WERI-Rb-1 (cell line): Measurements from ENCODE around the gene TMEM184C.

Source experiments
- DNase-seq: peaks from one replicate; pipeline ENCODE4 v3.0.0-alpha.2; 2020
- H3K27ac ChIP-seq: fragments of 250-450 bp; sonication (Bioruptor Pico); 2 replicates; pipeline ENCODE4 v1.5.1; 2020; ENCODE audit warnings: mild to moderate bottlenecking, moderate library complexity
- H3K27me3 ChIP-seq: fragments of 250-450 bp; sonication (Bioruptor Pico); 2 replicates; pipeline ENCODE4 v1.5.1; 2021; ENCODE audit warnings: mild to moderate bottlenecking, low read depth, moderate library complexity; ENCODE audit not compliant: insufficient read depth, severe bottlenecking
- H3K36me3 ChIP-seq: fragments of 250-450 bp; sonication (Bioruptor Pico); 2 replicates; pipeline ENCODE4 v1.5.1; 2020; ENCODE audit warnings: mild to moderate bottlenecking, moderate library complexity
- H3K4me3 ChIP-seq: 2 replicates; pipeline ENCODE4 v1.5.1; 2011; ENCODE audit warnings: low read depth, mild to moderate bottlenecking, control low read depth, low read length
- H3K9me3 ChIP-seq: fragments of 250-450 bp; sonication (Bioruptor Pico); 2 replicates; pipeline ENCODE4 v1.5.1; 2021; ENCODE audit warnings: mild to moderate bottlenecking, moderate library complexity; ENCODE audit not compliant: severe bottlenecking
- TF ChIP-seq, protein P1 (sequence below): IDR thresholded peaks from 2 replicates; pipeline ENCODE4 v1.5.1; 2011; ENCODE audit warnings: low read depth, mild to moderate bottlenecking, control low read depth, inconsistent platforms, low read length

Gene TMEM184C

DNA sequence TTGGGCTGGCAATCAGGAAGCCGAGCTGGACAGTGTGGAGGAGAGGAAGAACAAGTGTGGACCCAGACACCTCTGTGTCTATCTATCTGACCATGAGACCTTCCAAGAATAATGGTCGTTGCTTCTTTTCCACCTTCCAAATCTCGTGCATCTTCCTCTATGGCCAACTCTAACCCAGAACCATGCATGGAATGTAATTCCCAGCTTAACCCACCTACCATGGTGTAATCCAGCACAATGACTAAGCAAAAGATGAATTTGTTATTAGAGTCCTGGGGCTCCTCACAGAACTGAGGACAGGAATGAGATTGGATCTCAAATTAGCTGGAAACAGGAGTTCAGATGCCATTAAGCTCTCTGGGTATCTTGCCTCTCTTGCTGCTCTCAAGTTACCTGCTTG, 17.4 kb upstream of the TMEM184C start:
- no peak for DNase-seq
- Histone ChIP-seq H3K36me3 (no peaks in the 10 kb centered on the region), H3K4me3 (no peak overlapping the region), H3K27me3 (no peaks in the 10 kb centered on the region), H3K27ac (no peak overlapping the region), H3K9me3 (no peaks in the 10 kb centered on the region)
- TF ChIP-seq, protein P1, sequence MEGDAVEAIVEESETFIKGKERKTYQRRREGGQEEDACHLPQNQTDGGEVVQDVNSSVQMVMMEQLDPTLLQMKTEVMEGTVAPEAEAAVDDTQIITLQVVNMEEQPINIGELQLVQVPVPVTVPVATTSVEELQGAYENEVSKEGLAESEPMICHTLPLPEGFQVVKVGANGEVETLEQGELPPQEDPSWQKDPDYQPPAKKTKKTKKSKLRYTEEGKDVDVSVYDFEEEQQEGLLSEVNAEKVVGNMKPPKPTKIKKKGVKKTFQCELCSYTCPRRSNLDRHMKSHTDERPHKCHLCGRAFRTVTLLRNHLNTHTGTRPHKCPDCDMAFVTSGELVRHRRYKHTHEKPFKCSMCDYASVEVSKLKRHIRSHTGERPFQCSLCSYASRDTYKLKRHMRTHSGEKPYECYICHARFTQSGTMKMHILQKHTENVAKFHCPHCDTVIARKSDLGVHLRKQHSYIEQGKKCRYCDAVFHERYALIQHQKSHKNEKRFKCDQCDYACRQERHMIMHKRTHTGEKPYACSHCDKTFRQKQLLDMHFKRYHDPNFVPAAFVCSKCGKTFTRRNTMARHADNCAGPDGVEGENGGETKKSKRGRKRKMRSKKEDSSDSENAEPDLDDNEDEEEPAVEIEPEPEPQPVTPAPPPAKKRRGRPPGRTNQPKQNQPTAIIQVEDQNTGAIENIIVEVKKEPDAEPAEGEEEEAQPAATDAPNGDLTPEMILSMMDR = no peak

DNA sequence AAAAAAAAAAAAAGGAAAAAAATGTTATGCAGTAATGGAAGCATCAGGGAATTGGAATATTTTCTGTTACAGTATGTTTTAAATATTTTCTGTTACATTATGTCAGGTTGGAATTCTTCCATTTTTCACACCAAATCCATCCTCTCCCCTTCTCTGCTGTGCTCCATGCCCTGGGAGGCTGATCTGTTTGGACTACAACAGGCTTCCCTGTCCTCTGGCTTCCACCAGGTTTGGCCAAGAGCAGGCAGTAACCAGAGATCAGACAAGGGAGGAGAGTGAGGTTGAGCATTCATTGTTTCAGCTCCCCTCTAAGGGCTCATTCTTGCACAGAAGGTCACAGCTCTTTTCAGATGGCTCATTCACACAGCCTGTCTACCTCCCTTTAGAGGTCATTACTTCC, 11.7 kb upstream of the TMEM184C start:
- no peak overlapping the region for H3K27ac ChIP-seq
- H3K36me3 ChIP-seq = no peaks in the 10 kb centered on the region
- H3K4me3 ChIP-seq = no peak overlapping the region
- TF ChIP-seq, protein P1 = no peak
- H3K27me3 ChIP-seq = no peaks in the 10 kb centered on the region
- H3K9me3 ChIP-seq = no peaks in the 10 kb centered on the region
- no peak for DNase-seq

DNA sequence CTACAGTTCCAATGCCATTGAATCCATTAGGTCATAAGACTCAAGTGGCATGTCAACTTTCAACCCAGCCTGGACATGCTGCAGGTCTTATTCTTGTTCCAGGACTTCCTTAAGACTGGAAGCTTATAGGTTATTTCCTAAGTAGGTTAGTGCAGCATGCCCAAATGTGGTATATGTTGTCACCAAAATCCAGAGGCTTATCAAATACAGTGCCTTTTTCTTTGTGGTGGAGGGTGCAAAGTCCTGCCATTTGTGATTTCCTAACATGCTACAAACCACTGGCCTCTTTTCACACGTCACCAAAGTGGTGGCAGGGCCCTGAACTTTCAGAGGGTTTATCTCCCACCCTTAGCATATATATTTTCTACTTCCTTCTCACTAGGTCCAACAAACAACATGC, 9.7 kb upstream of the TMEM184C start:
- TF ChIP-seq, protein P1 = no peak
- Histone ChIP-seq H3K27me3 (no peaks in the 10 kb centered on the region), H3K36me3 (no peaks in the 10 kb centered on the region), H3K27ac (no peak overlapping the region), H3K9me3 (no peaks in the 10 kb centered on the region), H3K4me3 (no peak overlapping the region)
- no peak for DNase-seq

DNA sequence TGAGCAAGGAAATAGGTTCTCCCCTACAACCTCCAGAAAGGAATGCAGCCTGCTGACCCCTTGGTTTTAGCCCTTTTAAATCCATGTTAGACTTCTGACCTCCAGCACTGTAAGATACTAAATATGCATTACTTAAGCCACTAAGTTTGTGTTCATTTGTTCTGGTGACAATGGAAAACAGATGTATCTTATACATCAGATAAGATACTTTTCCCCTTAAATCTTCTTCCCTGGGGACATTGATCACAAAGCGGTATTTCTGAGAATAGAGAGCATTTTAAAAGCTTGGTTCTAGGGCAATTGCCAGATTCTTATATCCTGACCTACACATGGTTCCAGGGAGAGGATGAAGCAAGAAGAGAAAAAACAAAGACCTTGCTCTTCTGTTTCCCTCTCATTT, 6.5 kb upstream of the TMEM184C start:
- TF ChIP-seq, protein P1 = no peak
- Histone ChIP-seq H3K27ac (no peak overlapping the region), H3K36me3 (no peaks in the 10 kb centered on the region), H3K4me3 (no peak overlapping the region), H3K9me3 (no peaks in the 10 kb centered on the region), H3K27me3 (no peaks in the 10 kb centered on the region)
- DNase-seq = no peak

DNA sequence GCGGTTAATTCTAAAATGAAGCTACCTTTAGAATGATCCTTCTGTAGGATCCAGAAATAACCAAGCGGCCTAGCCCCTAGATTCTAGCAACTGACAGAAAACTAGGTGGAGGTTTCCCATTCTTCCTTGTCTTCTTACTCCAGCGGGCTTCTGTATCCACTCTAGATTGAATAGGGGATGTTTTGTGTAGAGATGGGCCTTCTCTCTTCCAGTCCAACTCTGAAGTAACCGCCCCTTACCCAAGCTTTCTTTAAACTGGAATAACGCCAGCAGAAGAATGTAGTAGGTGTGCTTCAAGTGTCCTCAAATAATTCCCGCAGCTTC, 386 bp upstream of the TMEM184C start:
- Histone ChIP-seq H3K9me3 (no peaks in the 10 kb centered on the region), H3K4me3 (peak overlapping the region; percentile 82), H3K27me3 (no peaks in the 10 kb centered on the region), H3K36me3 (peaks cover 22% of the 10 kb centered on the region), H3K27ac (no peak overlapping the region)
- TF ChIP-seq, protein P1 = no peak
- no peak for DNase-seq

DNA sequence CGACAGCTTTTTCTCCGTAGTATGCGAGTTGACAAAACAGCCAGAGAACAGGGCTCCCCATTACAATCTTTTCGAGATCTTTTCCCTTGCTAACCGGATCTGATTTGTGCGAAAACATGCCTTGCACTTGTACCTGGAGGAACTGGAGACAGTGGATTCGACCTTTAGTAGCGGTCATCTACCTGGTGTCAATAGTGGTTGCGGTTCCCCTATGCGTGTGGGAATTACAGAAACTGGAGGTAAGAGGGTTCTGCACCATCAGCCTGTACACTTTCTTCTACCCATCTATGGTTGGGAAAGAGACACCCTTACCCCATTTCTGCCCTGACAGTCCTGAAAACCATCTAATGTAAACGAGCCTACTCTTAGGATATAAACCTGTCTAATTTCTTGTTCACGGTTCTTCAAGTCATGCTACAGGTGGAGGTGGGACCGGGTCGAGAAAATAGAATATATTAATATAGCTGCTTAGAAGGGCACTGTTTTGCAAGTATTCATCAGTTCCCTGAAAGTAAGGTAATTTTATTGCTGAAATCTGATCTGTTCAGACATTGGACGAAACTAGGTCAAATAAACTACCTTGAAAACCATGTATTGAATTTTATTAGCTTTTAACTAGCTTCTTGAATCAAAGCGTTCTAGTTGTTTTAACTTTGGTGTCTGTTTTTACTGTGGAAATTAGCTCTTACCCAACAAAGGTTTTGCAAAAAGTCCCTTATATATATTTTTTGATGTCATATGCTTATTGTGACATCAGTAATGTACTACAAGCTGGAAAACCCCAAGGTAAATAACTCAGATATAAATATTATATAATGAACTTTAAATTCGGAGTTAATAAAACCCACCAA, 869 bp downstream of the TMEM184C start:
- Histone ChIP-seq H3K36me3 (peaks cover 29% of the 10 kb centered on the region), H3K27ac (peak overlapping the region; percentile 68), H3K9me3 (no peaks in the 10 kb centered on the region), H3K27me3 (no peaks in the 10 kb centered on the region), H3K4me3 (peak overlapping the region; percentile 82)
- no peak for DNase-seq
- TF ChIP-seq, protein P1 = no peak
